MCF 10A (cell line): ENCODE results near the gene RDM1. TPM values are rescaled to one million over a fixed set of nuclear protein-coding genes. Genes with fewer than 3 reads are reported as not detected.

ENCODE experiments used
- BruUV-seq: library from RNA; stranded (reverse); fragments of 400-500 nt; replicated peaks from 2 replicates; lab custom pipeline; 2021; lab: Mats Ljungman, UMichigan
- CTCF ChIA-PET: fragments of 300-600 bp; sonication (Branson Sonifier 250); formaldehyde crosslinking; extraction: SDS; loops from one replicate; lab custom pipeline; 2021; ENCODE audit warnings: antibody characterized with exemption, inconsistent platforms; lab: Yijun Ruan, JAX
- POLR2A ChIA-PET: fragments of 300-600, 350-650 bp; sonication (Branson Sonifier 250); formaldehyde crosslinking; extraction: SDS; loops from one replicate; lab custom pipeline; 2020; ENCODE audit warnings: antibody characterized with exemption, inconsistent platforms; lab: Yijun Ruan, JAX
- DNase-seq: peaks from one replicate; pipeline ENCODE4 v3.0.0-alpha.2; 2018; ENCODE audit not compliant: unreplicated experiment
- H3K27ac Mint-ChIP-seq: one replicate; pipeline ENCODE4 v1.8.0; 2022; ENCODE audit warnings: mild to moderate bottlenecking, low read depth, mixed read lengths; ENCODE audit not compliant: unreplicated experiment
- H3K27me3 Mint-ChIP-seq: one replicate; pipeline ENCODE4 v1.8.0; 2022; ENCODE audit warnings: mixed read lengths; ENCODE audit not compliant: insufficient read depth, unreplicated experiment
- H3K36me3 Mint-ChIP-seq: one replicate; pipeline ENCODE4 v1.8.0; 2022; ENCODE audit warnings: mild to moderate bottlenecking, moderate library complexity, mixed read lengths; ENCODE audit not compliant: insufficient read depth, unreplicated experiment
- H3K4me1 Mint-ChIP-seq: one replicate; pipeline ENCODE4 v1.8.0; 2022; ENCODE audit warnings: mixed read lengths; ENCODE audit not compliant: insufficient read depth, unreplicated experiment
- H3K4me3 Mint-ChIP-seq: one replicate; pipeline ENCODE4 v1.8.0; 2022; ENCODE audit warnings: mild to moderate bottlenecking, moderate library complexity, mixed read lengths; ENCODE audit not compliant: unreplicated experiment
- H3K9me3 Mint-ChIP-seq: one replicate; pipeline ENCODE4 v1.8.0; 2022; ENCODE audit warnings: mixed read lengths; ENCODE audit not compliant: unreplicated experiment
- intact Hi-C: fragments of 100-400 bp; cut with micrococcal nuclease; formaldehyde crosslinking; loops from 2 replicates; pipeline ENCODE4 v1.14.1; 2022
- total RNA-seq: library from RNA; stranded (reverse); gene quantifications from 2 replicates; pipeline ENCODE4 v1.2.3, GENCODE V29; 2022
- TF ChIP-seq, protein P1 (sequence below): fragments of 200-600 bp; IDR thresholded peaks from one replicate; pipeline ENCODE4 v1.8.0; 2022; ENCODE audit warnings: antibody characterized with exemption, mild to moderate bottlenecking; ENCODE audit not compliant: unreplicated experiment

The RDM1 gene
- total RNA-seq, 1 experiment from 2014 or later = 2.6 TPM

GRCh38 chr17:35906926-35907637, 23.5 kb downstream of the RDM1 start:
- Mint-ChIP-seq H3K9me3 (no peaks in the 10 kb centered on the region), H3K4me1 (no peaks in the 10 kb centered on the region), H3K36me3 (no peaks in the 10 kb centered on the region), H3K4me3 (no peak overlapping the region), H3K27ac (no peak overlapping the region), H3K27me3 (peaks cover 4% of the 10 kb centered on the region)
- POLR2A ChIA-PET = interaction anchor here (1.0 kb wide), 1 partner anchor 15 kb away, joined by 4 read pairs; no protein-coding TSS in a partner anchor
- intact Hi-C loops = no loop called here
- CTCF ChIA-PET = interaction anchor here (0.6 to 1.3 kb wide), 3 partner anchors 40 to 786 kb away, joined by 3 to 4 read pairs (median 3); no protein-coding TSS in a partner anchor
- BruUV-seq = no TSS peak
- no peak for DNase-seq
- TF ChIP-seq, protein P1, sequence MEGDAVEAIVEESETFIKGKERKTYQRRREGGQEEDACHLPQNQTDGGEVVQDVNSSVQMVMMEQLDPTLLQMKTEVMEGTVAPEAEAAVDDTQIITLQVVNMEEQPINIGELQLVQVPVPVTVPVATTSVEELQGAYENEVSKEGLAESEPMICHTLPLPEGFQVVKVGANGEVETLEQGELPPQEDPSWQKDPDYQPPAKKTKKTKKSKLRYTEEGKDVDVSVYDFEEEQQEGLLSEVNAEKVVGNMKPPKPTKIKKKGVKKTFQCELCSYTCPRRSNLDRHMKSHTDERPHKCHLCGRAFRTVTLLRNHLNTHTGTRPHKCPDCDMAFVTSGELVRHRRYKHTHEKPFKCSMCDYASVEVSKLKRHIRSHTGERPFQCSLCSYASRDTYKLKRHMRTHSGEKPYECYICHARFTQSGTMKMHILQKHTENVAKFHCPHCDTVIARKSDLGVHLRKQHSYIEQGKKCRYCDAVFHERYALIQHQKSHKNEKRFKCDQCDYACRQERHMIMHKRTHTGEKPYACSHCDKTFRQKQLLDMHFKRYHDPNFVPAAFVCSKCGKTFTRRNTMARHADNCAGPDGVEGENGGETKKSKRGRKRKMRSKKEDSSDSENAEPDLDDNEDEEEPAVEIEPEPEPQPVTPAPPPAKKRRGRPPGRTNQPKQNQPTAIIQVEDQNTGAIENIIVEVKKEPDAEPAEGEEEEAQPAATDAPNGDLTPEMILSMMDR = no peak

- Mint-ChIP-seq H3K4me1 (peaks cover 1% of the 10 kb centered on the region), H3K36me3 (no peaks in the 10 kb centered on the region), H3K9me3 (no peaks in the 10 kb centered on the region), H3K27ac (no peak overlapping the region), H3K27me3 (no peaks in the 10 kb centered on the region), H3K4me3 (no peak overlapping the region)
- ChIA-PET POLR2A (interaction anchor here (1.0 kb wide), 1 partner anchor 14 kb away, joined by 4 read pairs; no protein-coding TSS in a partner anchor), CTCF (interaction anchor here (0.6 to 1.3 kb wide), 3 partner anchors 41 to 243 kb away, joined by 3 read pairs; no protein-coding TSS in a partner anchor)
- no TSS peak for BruUV-seq
- intact Hi-C loops = no loop called here
- DNase-seq = no peak
- TF ChIP-seq, protein P1 = no peak
Measured at GRCh38 chr17:35906191-35906925, 24.2 kb downstream of the RDM1 start.

DNA sequence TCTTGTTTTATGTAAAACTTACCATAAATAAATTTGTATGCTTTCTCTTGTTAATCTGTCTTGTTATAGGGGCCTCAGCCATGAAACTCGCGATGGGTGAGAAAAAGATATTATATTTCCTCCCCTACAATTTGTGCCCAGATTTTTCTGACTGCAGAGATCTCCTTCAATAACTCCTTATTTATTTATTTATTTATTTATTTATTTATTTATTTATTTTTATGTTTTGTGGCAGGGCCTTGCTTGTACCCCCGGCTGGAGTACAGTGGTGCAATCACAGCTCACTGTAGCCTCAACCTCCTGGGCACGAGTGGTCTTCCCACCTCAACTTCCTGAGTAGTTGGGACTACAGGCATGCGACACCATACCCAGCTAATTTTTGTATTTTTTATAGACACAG, 27.1 kb downstream of the RDM1 start:
- Mint-ChIP-seq H3K27me3 (no peaks in the 10 kb centered on the region), H3K4me3 (no peak overlapping the region), H3K9me3 (no peaks in the 10 kb centered on the region), H3K27ac (no peak overlapping the region), H3K36me3 (no peaks in the 10 kb centered on the region), H3K4me1 (peaks cover 17% of the 10 kb centered on the region)
- intact Hi-C loops = no loop called here
- CTCF ChIA-PET = no interaction called here
- no TSS peak for BruUV-seq
- no peak for DNase-seq
- TF ChIP-seq, protein P1 = no peak
- POLR2A ChIA-PET = no interaction called here

DNA sequence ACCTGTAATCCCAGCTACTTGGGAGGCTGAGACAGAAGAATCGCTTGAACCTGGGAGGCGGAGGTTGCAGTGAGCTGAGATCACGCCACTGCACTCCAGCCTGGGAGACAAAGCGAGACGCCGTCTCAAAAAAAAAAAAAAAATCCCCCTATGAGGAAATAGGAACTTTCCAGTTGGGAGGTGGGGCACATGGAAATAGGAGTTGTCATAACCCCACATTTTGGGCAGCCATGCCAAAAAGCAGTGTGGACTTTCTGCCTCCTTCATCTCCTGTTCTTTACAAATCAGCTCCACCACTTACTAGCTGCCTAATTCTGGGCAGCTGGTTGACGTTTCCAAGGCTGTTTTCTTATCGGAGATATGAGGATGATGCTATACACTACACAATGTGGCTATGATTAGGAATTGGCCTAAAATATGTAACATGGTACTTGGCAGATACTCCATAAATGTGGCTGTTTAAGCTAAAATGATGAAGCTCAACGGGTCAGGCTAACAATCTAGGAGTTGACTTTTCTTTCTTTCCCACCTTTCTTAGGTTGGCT, 28.9 kb downstream of the RDM1 start:
- TF ChIP-seq, protein P1 = no peak
- intact Hi-C loops = no loop called here
- Mint-ChIP-seq H3K4me1 (peaks cover 17% of the 10 kb centered on the region), H3K36me3 (no peaks in the 10 kb centered on the region), H3K9me3 (no peaks in the 10 kb centered on the region), H3K27me3 (no peaks in the 10 kb centered on the region), H3K4me3 (no peak overlapping the region), H3K27ac (no peak overlapping the region)
- POLR2A ChIA-PET = interaction anchor here (0.6 kb wide), 1 partner anchor 1644 kb away, joined by 3 read pairs; no protein-coding TSS in a partner anchor
- no TSS peak for BruUV-seq
- no peak for DNase-seq
- CTCF ChIA-PET = interaction anchor here (0.6 kb wide), 1 partner anchor 25 kb away, joined by 4 read pairs; no protein-coding TSS in a partner anchor
